GM23338 (cell line): ENCODE data around the gene SMIM15. TPM values are rescaled to one million over a fixed set of nuclear protein-coding genes. Genes with fewer than 3 reads are reported as not detected.

Experiments used
- ATAC-seq: fragments of 200-7000 bp; cut with Tn5 transposase; 3 replicates; pipeline ENCODE4 v1.9.1; 2020
- DNase-seq: peaks from one replicate; pipeline ENCODE4 v3.0.0-alpha.2; 2015; ENCODE audit warnings: low spot score
- H2AFZ ChIP-seq: fragments of 200-600 bp; sonication (generic); 2 replicates; pipeline ENCODE4 v1.8.0; 2016; ENCODE audit warnings: antibody characterized with exemption, mild to moderate bottlenecking, moderate library complexity
- H3F3A ChIP-seq: fragments of 200-600 bp; sonication (generic); replicated peaks from 2 replicates; pipeline ENCODE4 v1.8.0; 2017; ENCODE audit warnings: antibody characterized with exemption, mixed run types, low read depth
- H3K27ac ChIP-seq: fragments of 200-600 bp; sonication (generic); 2 replicates; pipeline ENCODE4 v1.6.1; 2016; ENCODE audit warnings: low read depth
- H3K27me3 ChIP-seq: fragments of 200-600 bp; sonication (generic); 2 replicates; pipeline ENCODE4 v1.8.0; 2016; ENCODE audit warnings: mild to moderate bottlenecking, mixed run types, moderate library complexity; ENCODE audit not compliant: insufficient read depth
- H3K36me3 ChIP-seq: fragments of 200-600 bp; sonication (generic); 2 replicates; pipeline ENCODE4 v1.8.0; 2016; ENCODE audit warnings: mild to moderate bottlenecking; ENCODE audit not compliant: insufficient read depth
- H3K4me1 ChIP-seq: fragments of 200-600 bp; sonication (generic); 2 replicates; pipeline ENCODE4 v1.8.0; 2016; ENCODE audit warnings: mild to moderate bottlenecking, moderate library complexity; ENCODE audit not compliant: insufficient read depth
- H3K4me2 ChIP-seq: fragments of 200-600 bp; sonication (generic); 2 replicates; pipeline ENCODE4 v1.7.1; 2017; ENCODE audit warnings: mixed run types
- H3K4me3 ChIP-seq: fragments of 200-600 bp; sonication (generic); 2 replicates; pipeline ENCODE4 v1.6.1; 2016; ENCODE audit warnings: mixed run types
- H3K79me2 ChIP-seq: fragments of 200-600 bp; sonication (generic); replicated peaks from 2 replicates; pipeline ENCODE4 v1.8.0; 2017; ENCODE audit warnings: mild to moderate bottlenecking; ENCODE audit not compliant: insufficient read depth
- H3K9me2 ChIP-seq: fragments of 200-600 bp; sonication (generic); 2 replicates; pipeline ENCODE4 v1.8.0; 2017; ENCODE audit not compliant: insufficient read depth
- H4K20me1 ChIP-seq: fragments of 200-600 bp; sonication (generic); replicated peaks from 2 replicates; pipeline ENCODE4 v1.8.0; 2017; ENCODE audit warnings: mild to moderate bottlenecking; ENCODE audit not compliant: insufficient read depth
- H3K27ac Mint-ChIP-seq: 2 replicates; pipeline ENCODE4 v1.8.0; 2020; ENCODE audit warnings: inconsistent platforms, mild to moderate bottlenecking, moderate library complexity, mixed read lengths
- H3K27me3 Mint-ChIP-seq: 3 replicates; pipeline ENCODE4 v1.8.0; 2022; ENCODE audit warnings: low read depth, mild to moderate bottlenecking, moderate library complexity, mixed read lengths, inconsistent platforms; ENCODE audit not compliant: insufficient read depth, poor library complexity
- H3K36me3 Mint-ChIP-seq: 3 replicates; pipeline ENCODE4 v1.8.0; 2021; ENCODE audit warnings: low read depth, mild to moderate bottlenecking, inconsistent platforms, moderate library complexity, mixed read lengths
- H3K4me1 Mint-ChIP-seq: 3 replicates; pipeline ENCODE4 v1.8.0; 2020; ENCODE audit warnings: mild to moderate bottlenecking, inconsistent platforms, mixed read lengths
- H3K4me3 Mint-ChIP-seq: 3 replicates; pipeline ENCODE4 v1.8.0; 2021; ENCODE audit warnings: moderate library complexity, mild to moderate bottlenecking, inconsistent platforms, mixed read lengths
- H3K9me3 Mint-ChIP-seq: 3 replicates; pipeline ENCODE4 v1.8.0; 2020; ENCODE audit warnings: moderate library complexity, mild to moderate bottlenecking, inconsistent platforms, mixed read lengths
- CREB1 ChIP-seq: fragments of 250-450 bp; sonication (Bioruptor Pico); IDR thresholded peaks from 2 replicates; pipeline ENCODE4 v1.5.0; 2020; ENCODE audit warnings: low read depth, mild to moderate bottlenecking, moderate library complexity
- ETS1 ChIP-seq: IDR thresholded peaks from 2 replicates; pipeline ENCODE4 v1.6.1; 2016; ENCODE audit warnings: antibody characterized with exemption
- EZH2 ChIP-seq: fragments of 200-600 bp; sonication (generic); IDR thresholded peaks from one replicate; pipeline ENCODE4 v1.8.0; 2017; ENCODE audit warnings: antibody characterized with exemption, mild to moderate bottlenecking, low read depth; ENCODE audit not compliant: unreplicated experiment
- EZH2phosphoT487 ChIP-seq: fragments of 200-600 bp; sonication (generic); IDR thresholded peaks from one replicate; pipeline ENCODE4 v1.8.1; 2018; ENCODE audit warnings: antibody characterized with exemption; ENCODE audit not compliant: unreplicated experiment
- JUNB ChIP-seq: IDR thresholded peaks from one replicate; pipeline ENCODE4 v1.6.1; 2016; ENCODE audit warnings: antibody characterized with exemption; ENCODE audit not compliant: unreplicated experiment
- NANOG ChIP-seq: IDR thresholded peaks from 2 replicates; pipeline ENCODE4 v1.6.1; 2016; ENCODE audit warnings: antibody characterized with exemption, borderline replicate concordance
- REST ChIP-seq: IDR thresholded peaks from one replicate; pipeline ENCODE4 v1.6.1; 2018; ENCODE audit warnings: antibody characterized with exemption; ENCODE audit not compliant: unreplicated experiment
- STAT1 ChIP-seq: IDR thresholded peaks from one replicate; pipeline ENCODE4 v1.6.1; 2016; ENCODE audit warnings: antibody characterized with exemption; ENCODE audit not compliant: unreplicated experiment
- ZNF331 ChIP-seq: fragments of 250-450 bp; sonication (Bioruptor Pico); IDR thresholded peaks from 2 replicates; pipeline ENCODE4 v1.5.0; 2020; ENCODE audit warnings: low read depth, mild to moderate bottlenecking, moderate library complexity
- ZNF462 ChIP-seq: fragments of 250-450 bp; sonication (Bioruptor Pico); IDR thresholded peaks from 2 replicates; pipeline ENCODE4 v1.5.0; 2020; ENCODE audit warnings: mild to moderate bottlenecking, moderate library complexity
- polyA plus RNA-seq: library from polyadenylated mRNA; unstranded; fragments of >200 nt; fragmentation: Nextera tagmentation; extraction: Ambion mirVana; gene quantifications from 2 replicates; pipeline ENCODE4 v1.2.1, GENCODE V29; 2016
- total RNA-seq: library from RNA; depleted of rRNA; stranded (reverse); fragments of >200 nt; shearing (Covaris generic); gene quantifications from 2 replicates; pipeline ENCODE4 v1.2.3, GENCODE V29; 2014

SMIM15 gene
- total and polyA plus RNA-seq, 2 experiments from 2014 or later, result 33.4 to 53.9 TPM

- Histone ChIP-seq H2AFZ (no peak overlapping the region), H3F3A (no peaks in the 10 kb centered on the region), H3K27ac (no peak overlapping the region), H3K79me2 (no peaks in the 10 kb centered on the region), H3K27me3 (no peaks in the 10 kb centered on the region), H3K4me1 (no peaks in the 10 kb centered on the region; the same call in 1 of the 2 replicates), H3K4me2 (no peak overlapping the region), H4K20me1 (no peaks in the 10 kb centered on the region), H3K4me3 (no peak overlapping the region), H3K9me2 (no peaks in the 10 kb centered on the region), H3K36me3 (no peaks in the 10 kb centered on the region)
- no peak overlapping the region for H3K27ac Mint-ChIP-seq
- no peaks in the 10 kb centered on the region for H3K36me3 Mint-ChIP-seq
- no peak for DNase-seq
- ATAC-seq, result no peak
- H3K9me3 Mint-ChIP-seq, result no peaks in the 10 kb centered on the region
- TF ChIP-seq EZH2phosphoT487, result no peak
- TF ChIP-seq ETS1, result no peak
- TF ChIP-seq CREB1 (CRISPR knock-in tag), result no peak
- no peak for TF ChIP-seq ZNF331
- TF ChIP-seq ZNF462 (CRISPR knock-in tag), result no peak
- no peak for TF ChIP-seq JUNB
- TF ChIP-seq EZH2, result no peak
- no peak for TF ChIP-seq NANOG
- TF ChIP-seq REST, result no peak
- no peak for TF ChIP-seq STAT1
- H3K4me3 Mint-ChIP-seq, result no peak overlapping the region
- peaks cover 3% of the 10 kb centered on the region; the same call in 2 of the 3 replicates for H3K4me1 Mint-ChIP-seq
- H3K27me3 Mint-ChIP-seq, result peaks cover 3% of the 10 kb centered on the region
These were observed 19.9 kb downstream of the SMIM15 start for GRCh38 chr5:61142391-61142790.
